ENCODE results near the gene NPM1.
"Not testable (repeated sequence)": the region's sequence is repeated elsewhere in the genome, so short reads cannot be mapped to it uniquely, and the experiment has no call there.

The NPM1 gene

DNA sequence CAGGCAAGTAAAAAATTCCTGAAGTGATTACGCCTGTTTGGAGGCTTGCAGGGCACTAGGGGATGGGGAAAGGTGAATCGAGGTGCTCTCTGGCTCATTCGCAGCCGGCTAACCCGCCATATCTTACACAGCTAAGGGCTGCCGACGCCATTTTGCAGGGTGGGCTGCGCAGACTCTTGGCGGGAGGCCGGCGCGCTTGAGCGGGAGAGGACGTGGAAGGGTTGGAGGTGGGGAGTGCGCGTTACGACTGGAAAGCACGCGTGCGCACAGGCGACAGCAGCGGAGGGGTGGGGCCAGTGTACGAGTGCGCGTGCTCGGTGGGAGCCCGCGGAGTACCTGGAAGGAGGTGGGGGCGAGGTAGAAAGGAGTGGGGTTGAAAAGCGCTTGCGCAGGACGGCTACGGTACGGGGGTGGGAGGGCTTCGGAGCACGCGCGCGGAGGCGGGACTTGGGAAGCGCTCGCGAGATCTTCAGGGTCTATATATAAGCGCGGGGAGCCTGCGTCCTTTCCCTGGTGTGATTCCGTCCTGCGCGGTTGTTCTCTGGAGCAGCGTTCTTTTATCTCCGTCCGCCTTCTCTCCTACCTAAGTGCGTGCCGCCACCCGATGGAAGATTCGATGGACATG lies at the start of gene NPM1:
NPM1 (plus strand) TSS at position 505 of the 625 bp plus-strand sequence; CDS start at position 605, 100 bp downstream.
- peak; percentile 87 for FAIRE-seq

DNA sequence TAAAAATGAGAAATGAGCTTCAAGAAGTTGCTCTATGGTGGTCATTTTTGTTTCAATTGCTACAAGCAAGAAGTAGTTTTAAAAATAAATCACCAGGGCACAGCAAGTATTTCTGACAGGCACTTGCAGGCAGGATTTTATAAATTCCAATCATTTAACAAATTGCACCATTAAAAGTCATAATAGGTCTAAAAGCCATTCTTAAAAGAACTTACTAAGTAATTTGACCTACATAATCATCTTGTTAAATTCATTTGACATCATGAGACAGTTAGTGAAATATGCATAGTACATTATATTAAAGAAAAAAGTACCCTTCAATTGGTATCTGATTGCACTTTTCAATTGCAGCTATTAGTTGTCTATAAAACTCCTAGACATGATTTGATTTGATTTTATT lies 47.6 kb upstream of the NPM1 start:
- no peak for FAIRE-seq

- FAIRE-seq = no peak
Observed at GRCh38 chr5:171340491-171340890, 47.2 kb upstream of the NPM1 start.

- peak; percentile 36 for FAIRE-seq
Observed at GRCh38 chr5:171342362-171343111, 45.1 kb upstream of the NPM1 start.

GRCh38 chr5:171344936-171345608 lies 42.6 kb upstream of the NPM1 start:
- FAIRE-seq = no peak

DNA sequence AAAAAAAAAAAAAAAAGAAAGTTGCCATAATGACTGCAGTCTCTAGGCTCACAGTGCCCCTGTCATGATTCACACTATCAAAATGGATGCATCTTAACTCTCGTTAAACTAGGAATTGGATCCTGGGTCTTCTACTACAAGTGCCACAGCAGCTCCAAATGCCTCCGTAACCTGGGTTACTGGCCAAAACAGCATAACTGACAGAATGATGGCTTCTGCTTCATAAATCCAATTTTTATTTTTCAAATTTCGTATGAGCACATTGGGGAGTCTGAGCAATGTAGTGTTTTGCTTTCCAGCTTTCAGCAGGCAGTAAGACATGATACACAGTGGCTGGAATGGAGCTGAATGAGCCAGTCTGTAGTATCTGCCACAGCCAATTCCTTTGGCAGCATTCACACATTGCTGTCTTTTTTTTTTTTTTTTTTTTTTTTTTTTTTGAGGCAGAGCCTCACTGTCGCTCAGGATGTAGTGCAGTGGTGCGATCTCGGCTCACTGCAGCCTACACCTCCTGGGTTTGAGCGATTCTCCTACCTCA lies 36.0 kb upstream of the NPM1 start:
- FAIRE-seq = no peak

GRCh38 chr5:171355302-171355724 lies 32.3 kb upstream of the NPM1 start:
- FAIRE-seq = no peak

DNA sequence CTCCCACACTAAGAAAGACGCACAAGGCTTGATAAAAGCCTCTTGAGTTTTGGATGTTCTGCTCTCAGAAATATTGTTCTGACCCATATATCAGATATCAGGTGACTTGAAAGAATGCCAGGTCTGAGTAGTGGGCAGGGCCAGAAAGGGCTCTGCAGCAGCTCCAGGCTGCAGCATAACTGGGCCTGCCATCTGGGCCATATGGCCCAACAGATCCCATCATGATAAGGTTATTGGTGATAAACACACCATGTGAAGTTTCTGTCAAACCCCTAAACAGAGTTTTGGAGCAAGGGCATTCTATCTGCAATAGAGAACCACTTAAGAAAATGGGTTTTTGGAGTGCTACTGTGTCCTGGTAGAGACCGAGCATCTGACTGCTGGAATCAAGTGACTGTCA lies 29.8 kb upstream of the NPM1 start:
- FAIRE-seq = no peak

DNA sequence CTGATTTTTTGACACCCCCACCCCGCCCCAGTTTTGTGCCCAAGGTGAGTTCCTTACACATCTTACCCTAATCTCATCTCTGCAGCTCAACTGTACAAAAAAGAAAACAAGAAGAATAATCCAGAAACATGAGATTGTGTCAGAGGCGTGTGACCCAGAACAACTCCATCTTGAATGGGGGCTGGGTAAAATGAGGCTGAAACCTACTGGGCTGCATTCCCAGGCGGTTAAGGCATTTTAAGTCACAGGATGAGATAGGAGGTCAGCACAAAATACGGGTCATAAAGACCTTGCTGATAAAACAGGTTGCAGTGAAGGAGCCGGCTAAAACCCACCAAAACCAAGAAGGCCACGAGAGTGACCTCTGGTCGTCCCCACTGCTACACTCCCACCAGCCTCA lies 26.5 kb upstream of the NPM1 start:
- not testable (repeated sequence) for FAIRE-seq

DNA sequence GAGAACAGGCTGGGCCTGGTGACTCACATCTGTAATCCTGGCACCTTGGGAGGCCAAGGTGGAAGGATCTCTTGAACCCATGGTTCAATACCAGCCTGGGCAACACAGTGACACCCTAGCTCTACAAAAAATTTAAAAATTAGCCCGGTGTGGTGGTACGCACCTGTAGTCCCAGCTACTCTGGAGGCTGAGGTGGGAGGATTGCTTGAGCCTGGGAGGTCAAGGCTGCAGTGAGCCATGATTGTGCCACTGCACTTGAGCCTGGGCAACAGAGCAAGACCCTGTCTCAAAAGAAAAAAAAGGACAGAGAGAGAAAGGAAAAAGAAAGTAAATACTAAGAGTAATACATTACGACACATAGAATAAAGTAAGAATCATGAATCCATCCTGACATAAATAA lies 24.4 kb upstream of the NPM1 start:
- FAIRE-seq = not testable (repeated sequence)

DNA sequence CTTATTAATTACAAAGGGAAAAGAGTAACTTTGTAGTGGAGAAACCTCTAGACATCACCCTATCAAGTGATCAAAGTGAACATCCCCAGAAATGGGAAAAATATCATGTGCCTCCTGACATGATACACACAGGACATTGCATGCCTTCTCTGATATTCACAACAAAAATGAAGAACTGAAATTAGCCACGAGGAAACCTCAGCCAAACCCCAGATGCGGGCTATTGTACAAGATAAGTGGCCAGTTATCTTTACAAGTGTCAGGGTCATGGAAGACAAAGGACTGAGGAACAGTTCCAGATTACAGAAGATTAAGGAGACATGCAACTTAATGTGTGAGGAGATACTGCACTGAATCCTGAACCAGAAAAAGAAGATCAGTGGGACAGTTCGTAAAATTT lies 23.8 kb upstream of the NPM1 start:
- FAIRE-seq = no peak

- FAIRE-seq = no peak
Observed at GRCh38 chr5:171365351-171365750, 22.3 kb upstream of the NPM1 start.

GRCh38 chr5:171366645-171367044 lies 21.0 kb upstream of the NPM1 start:
- no peak for FAIRE-seq

GRCh38 chr5:171367424-171368370 lies 20.0 kb upstream of the NPM1 start:
- no peak for FAIRE-seq

DNA sequence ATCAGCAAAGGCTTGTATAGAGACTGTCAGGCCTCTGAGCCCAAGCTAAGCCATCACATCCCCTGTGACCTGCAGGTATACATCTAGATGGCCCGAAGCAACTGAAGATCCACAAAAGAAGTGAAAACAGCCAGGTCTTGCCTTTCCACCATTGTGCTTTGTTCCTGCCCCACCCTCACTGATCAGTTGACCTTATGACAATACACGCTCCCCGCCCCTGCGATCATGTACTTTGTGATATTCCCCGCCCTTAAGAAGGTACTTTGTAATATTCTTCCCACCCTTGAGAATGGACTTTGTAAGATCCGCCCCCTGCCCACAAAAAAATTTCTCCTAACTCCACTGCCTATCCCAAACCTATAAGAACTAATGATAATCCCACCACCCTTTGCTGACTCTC lies 18.6 kb upstream of the NPM1 start:
- FAIRE-seq = no peak

- no peak for FAIRE-seq
Observed at GRCh38 chr5:171369898-171370297, 17.8 kb upstream of the NPM1 start.

- FAIRE-seq = not testable (repeated sequence)
Observed at GRCh38 chr5:171370881-171371280, 16.8 kb upstream of the NPM1 start.

DNA sequence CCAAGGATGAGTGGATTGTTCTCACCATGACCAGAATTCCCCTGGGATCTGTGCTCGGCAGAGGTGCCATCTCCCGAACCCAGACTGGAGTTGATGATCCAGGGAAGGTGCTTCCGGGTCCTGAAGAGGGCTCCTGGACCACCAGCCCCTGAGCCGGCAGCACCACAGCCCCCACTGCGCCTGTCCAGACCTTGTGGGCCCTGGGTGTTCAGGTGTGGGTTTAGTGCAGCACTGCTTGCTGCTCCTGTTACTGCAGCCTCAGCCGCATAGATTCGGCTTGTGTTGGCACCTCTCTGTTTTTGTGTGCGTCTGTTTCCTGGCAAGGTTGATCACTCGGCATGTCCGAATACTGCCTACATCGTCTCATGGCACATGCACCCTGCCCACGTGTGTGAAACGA lies 16.3 kb upstream of the NPM1 start:
- FAIRE-seq = no peak

DNA sequence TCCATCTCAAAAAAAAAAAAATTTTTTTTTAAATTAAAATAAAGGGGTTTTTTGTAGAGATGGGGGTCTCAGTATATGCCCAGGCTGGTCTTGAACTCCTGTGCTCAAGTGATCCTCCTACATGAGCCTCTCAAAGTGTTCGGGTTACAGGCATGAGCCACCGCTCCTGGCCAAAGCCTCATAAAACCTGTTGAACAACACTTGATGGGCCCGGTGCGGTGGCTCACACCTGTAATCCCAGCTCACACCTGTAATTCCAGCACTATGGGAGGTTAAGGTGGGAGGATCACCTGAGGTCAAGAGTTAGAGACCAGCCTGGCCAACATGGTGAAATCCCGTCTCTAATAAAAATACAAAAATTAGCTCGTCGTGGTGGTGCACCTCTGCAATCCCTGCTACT lies 7.7 kb upstream of the NPM1 start:
- no peak for FAIRE-seq

- not testable (repeated sequence) for FAIRE-seq
Observed at GRCh38 chr5:171384416-171384815, 3.2 kb upstream of the NPM1 start.

DNA sequence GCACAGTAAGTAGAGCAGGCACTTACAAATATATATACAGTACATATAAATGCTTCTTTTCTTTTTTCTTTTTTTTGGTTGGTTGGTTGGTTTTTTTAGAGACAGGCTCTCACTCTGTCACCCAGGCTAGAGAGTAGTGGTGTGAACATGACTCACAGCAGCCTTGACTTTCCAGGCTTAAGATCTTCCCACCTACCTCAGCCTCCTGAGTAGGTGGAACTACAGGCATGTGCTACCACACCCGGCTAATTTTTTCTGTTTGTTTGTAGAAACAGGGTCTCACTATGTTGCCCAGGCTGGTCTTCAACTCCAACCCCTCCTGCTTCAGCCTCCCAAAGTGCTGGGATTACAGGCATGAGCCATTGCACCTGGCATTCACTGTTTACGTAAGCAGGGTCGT lies 2.6 kb upstream of the NPM1 start:
- FAIRE-seq = not testable (repeated sequence)

DNA sequence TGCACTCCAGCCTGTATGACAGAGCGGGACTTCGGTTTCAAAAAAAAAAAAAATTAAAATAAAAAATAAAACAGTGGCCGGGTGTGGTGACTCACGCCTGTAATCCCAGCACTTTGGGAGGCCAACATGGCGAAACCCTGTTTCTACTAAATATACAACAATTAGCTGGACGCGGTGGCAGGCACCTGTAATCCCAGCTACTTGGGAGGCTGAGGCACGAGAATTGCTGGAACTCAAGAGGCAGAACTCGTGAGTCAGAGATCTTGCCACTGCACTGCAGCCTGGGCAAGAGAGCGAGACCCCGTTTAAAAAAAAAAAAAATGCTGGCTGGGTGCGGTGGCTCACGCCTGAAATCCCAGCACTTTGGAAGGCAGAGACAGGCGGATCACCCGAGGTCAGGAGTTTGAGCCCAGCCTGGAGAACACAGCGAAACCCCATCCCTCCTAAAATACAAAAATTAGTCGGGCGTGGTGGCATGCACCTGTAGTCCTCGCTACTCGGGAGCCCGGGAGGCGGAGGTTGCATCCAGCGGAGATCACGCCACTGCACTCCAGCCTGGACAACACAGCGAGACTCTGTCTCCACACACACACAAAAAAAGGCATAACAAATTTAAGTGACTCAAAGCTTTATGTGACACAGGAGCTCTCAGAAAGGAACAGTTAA lies 1.5 kb upstream of the NPM1 start:
- no peak for FAIRE-seq
